ENCODE measurements around the gene TNRC18.
"Not testable (repeated sequence)": the region's sequence is repeated elsewhere in the genome, so short reads cannot be mapped to it uniquely, and the experiment has no call there.

The TNRC18 gene

GRCh38 chr7:5289355-5289754, 134.3 kb downstream of the TNRC18 start:
- peaks cover under 1% of the 10 kb centered on the region for H3K9me3 Mint-ChIP-seq
- H3K4me1 Mint-ChIP-seq, result peaks cover 1% of the 10 kb centered on the region
- H3K27me3 Mint-ChIP-seq (ENCODE audit: low read depth), result no peaks in the 10 kb centered on the region
- H3K4me3 Mint-ChIP-seq, result no peak overlapping the region
- no peak overlapping the region for H3K27ac Mint-ChIP-seq
- peaks cover 24% of the 10 kb centered on the region for H3K36me3 Mint-ChIP-seq (ENCODE audit: low read depth)
- TF ChIP-seq CTCF (IDR thresholded peaks at IDR 0.05; ENCODE audit: unreplicated experiment in 3 of 3), result no peak

GRCh38 chr7:5288560-5288959, 135.1 kb downstream of the TNRC18 start:
- not testable (repeated sequence) for H3K4me1 Mint-ChIP-seq; H3K27me3 Mint-ChIP-seq (ENCODE audit: low read depth)
- H3K36me3 Mint-ChIP-seq (ENCODE audit: low read depth), result peaks cover 19% of the 10 kb centered on the region

GRCh38 chr7:5287802-5288201, 135.8 kb downstream of the TNRC18 start:
- Mint-ChIP-seq H3K9me3 (no peaks in the 10 kb centered on the region), H3K27ac (no peak overlapping the region), H3K27me3 (ENCODE audit: low read depth) (no peaks in the 10 kb centered on the region), H3K36me3 (ENCODE audit: low read depth) (peaks cover 12% of the 10 kb centered on the region), H3K4me1 (peaks cover 4% of the 10 kb centered on the region), H3K4me3 (no peak overlapping the region)
- TF ChIP-seq CTCF (IDR thresholded peaks at IDR 0.05; ENCODE audit: unreplicated experiment in 3 of 3), result no peak

More at GRCh38 chr7:5288560-5288959, 135.1 kb downstream of the TNRC18 start:
- not testable (repeated sequence) for H3K4me3 Mint-ChIP-seq, H3K27ac Mint-ChIP-seq, H3K9me3 Mint-ChIP-seq

GRCh38 chr7:5287373-5287772, 136.3 kb downstream of the TNRC18 start:
- not testable (repeated sequence) for H3K4me3 Mint-ChIP-seq; H3K27me3 Mint-ChIP-seq (ENCODE audit: low read depth); H3K4me1 Mint-ChIP-seq; H3K9me3 Mint-ChIP-seq; H3K27ac Mint-ChIP-seq; H3K36me3 Mint-ChIP-seq (ENCODE audit: low read depth)

DNA sequence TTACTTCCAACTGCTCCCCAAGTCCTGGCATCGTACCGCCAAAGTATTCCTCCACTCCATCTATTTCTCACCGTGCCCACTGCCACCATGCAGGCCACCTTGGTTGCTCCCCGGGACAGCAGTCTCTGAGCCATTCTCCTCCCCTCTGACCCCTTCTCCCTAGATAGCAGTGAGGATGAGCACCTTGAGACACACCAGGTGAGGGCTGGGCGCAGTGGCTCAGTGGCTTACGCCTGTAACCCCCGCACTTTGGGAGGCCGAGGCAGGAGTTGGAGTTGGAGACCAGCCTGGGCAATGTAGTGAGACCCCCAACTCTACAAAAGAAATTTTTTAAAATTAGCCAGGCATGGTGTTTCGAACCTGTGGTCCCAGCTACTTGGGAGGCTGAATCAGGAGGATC, 136.7 kb downstream of the TNRC18 start:
- Mint-ChIP-seq H3K27ac (no peak overlapping the region), H3K36me3 (ENCODE audit: low read depth) (peaks cover 5% of the 10 kb centered on the region), H3K27me3 (ENCODE audit: low read depth) (no peaks in the 10 kb centered on the region), H3K9me3 (no peaks in the 10 kb centered on the region), H3K4me1 (peaks cover 4% of the 10 kb centered on the region), H3K4me3 (peak overlapping the region in 2 of 3 experiments; percentile 23 to 29)
- TF ChIP-seq CTCF (IDR thresholded peaks at IDR 0.05; ENCODE audit: unreplicated experiment in 3 of 3), result no peak

- Mint-ChIP-seq H3K27ac (peak overlapping the region in 2 of 3 experiments; percentile 72 to 79), H3K4me3 (peak overlapping the region; percentile 80 to 89 (median 84)), H3K36me3 (ENCODE audit: low read depth) (no peaks in the 10 kb centered on the region), H3K4me1 (peaks cover 4% of the 10 kb centered on the region), H3K9me3 (no peaks in the 10 kb centered on the region), H3K27me3 (ENCODE audit: low read depth) (peaks cover 9% of the 10 kb centered on the region)
- TF ChIP-seq CTCF (IDR thresholded peaks at IDR 0.05; ENCODE audit: unreplicated experiment in 3 of 3), result peak in 2 of 3 experiments; percentile 37 to 42
Measured at GRCh38 chr7:5284304-5285281, 139.0 kb downstream of the TNRC18 start.

Data from nephron (organoid).